ENCODE results near the gene FTL.

GRCh38 chr19:48950159-48950558 lies 14.9 kb upstream of the FTL start:
- TF ChIP-seq CTCF (IDR thresholded peaks at IDR 0.05) = no peak
- TF ChIP-seq POLR2A (IDR thresholded peaks at IDR 0.05) = no peak

Data from vagina (tissue), 2 donors.